ENCODE data around the gene PHLDB1.

DNA sequence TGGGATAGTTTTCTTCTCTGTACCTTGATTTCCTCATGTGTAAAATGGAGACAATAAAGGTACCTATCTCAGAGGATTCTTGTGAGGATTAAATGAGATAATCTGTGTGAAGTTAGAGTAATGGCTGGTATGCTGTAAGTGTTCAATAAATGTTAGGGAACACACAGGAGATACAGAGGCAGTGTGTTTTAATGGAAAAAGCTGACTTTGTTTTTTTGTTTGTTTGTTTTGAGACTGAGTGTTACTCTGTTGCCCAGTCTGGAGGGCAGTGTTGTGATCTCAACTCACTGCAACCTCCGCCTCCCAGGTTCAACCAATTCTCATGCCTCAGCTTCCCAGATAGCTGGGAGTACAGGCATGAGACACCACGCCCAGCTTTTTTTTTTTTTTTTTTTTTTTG, 37.7 kb upstream of the PHLDB1 start:
- TF ChIP-seq, protein P1, sequence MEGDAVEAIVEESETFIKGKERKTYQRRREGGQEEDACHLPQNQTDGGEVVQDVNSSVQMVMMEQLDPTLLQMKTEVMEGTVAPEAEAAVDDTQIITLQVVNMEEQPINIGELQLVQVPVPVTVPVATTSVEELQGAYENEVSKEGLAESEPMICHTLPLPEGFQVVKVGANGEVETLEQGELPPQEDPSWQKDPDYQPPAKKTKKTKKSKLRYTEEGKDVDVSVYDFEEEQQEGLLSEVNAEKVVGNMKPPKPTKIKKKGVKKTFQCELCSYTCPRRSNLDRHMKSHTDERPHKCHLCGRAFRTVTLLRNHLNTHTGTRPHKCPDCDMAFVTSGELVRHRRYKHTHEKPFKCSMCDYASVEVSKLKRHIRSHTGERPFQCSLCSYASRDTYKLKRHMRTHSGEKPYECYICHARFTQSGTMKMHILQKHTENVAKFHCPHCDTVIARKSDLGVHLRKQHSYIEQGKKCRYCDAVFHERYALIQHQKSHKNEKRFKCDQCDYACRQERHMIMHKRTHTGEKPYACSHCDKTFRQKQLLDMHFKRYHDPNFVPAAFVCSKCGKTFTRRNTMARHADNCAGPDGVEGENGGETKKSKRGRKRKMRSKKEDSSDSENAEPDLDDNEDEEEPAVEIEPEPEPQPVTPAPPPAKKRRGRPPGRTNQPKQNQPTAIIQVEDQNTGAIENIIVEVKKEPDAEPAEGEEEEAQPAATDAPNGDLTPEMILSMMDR (IDR thresholded peaks at IDR 0.05; ENCODE audit: low read depth, low read length, poor library complexity, severe bottlenecking) = no peak
- no peak for TF ChIP-seq EZH2phosphoT487 (IDR thresholded peaks at IDR 0.05; ENCODE audit: borderline replicate concordance, low read length)
